C4-2B (cell line): ENCODE results near the gene EHBP1.

Experiments used
- H3K27ac ChIP-seq: fragments of 450-650 bp; 2 replicates; pipeline ENCODE4 v1.5.1; 2017
- ZFX ChIP-seq: fragments of 450-650 bp; IDR thresholded peaks from 2 replicates; pipeline ENCODE4 v1.6.1; 2017
- TF ChIP-seq, protein P1 (sequence below): fragments of 450-650 bp; conservative IDR thresholded peaks from 2 replicates; pipeline ENCODE4 v1.5.1; 2017; ENCODE audit warnings: mild to moderate bottlenecking

EHBP1 gene

DNA sequence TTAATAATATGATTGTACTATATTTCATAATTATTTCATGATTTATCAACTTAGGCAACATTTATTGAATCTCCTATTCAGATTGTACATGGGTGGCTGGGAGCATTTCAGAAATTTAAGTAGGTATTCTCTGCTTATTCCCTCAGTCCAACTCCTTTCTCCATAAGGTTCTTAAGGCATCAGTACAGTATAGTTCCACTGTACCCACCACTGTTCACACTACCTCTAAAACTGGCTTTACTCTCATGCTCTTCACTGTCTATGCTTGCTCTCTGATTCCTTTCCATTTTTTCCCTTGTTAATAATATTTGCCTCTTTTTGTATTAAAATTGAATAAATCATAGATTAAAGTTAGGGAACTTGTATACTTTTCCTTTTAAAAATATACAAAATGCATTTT lies 89.8 kb downstream of the EHBP1 start:
- TF ChIP-seq, protein P1, sequence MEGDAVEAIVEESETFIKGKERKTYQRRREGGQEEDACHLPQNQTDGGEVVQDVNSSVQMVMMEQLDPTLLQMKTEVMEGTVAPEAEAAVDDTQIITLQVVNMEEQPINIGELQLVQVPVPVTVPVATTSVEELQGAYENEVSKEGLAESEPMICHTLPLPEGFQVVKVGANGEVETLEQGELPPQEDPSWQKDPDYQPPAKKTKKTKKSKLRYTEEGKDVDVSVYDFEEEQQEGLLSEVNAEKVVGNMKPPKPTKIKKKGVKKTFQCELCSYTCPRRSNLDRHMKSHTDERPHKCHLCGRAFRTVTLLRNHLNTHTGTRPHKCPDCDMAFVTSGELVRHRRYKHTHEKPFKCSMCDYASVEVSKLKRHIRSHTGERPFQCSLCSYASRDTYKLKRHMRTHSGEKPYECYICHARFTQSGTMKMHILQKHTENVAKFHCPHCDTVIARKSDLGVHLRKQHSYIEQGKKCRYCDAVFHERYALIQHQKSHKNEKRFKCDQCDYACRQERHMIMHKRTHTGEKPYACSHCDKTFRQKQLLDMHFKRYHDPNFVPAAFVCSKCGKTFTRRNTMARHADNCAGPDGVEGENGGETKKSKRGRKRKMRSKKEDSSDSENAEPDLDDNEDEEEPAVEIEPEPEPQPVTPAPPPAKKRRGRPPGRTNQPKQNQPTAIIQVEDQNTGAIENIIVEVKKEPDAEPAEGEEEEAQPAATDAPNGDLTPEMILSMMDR = no peak
- TF ChIP-seq ZFX = no peak
- H3K27ac ChIP-seq = no peak overlapping the region

DNA sequence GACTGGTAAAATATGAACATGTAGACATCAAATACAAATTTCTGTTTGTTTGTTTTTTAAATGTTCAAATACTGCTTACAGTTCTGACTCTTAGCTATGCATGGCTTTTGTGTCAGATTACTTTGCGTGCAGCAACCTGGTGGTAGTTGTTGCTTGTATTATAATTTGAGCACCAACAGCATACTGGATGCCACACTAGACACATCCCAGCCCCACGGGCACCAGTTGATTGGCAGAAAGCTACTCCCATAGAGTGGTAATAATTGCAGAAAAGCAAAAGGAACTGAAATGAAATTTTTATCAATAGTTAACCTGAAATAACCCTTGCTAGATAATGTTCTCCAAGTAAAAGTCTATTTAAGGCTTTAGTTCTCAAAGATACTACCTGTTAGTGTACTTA lies 91.6 kb downstream of the EHBP1 start:
- TF ChIP-seq, protein P1 = no peak
- TF ChIP-seq ZFX = no peak
- H3K27ac ChIP-seq = no peak overlapping the region

DNA sequence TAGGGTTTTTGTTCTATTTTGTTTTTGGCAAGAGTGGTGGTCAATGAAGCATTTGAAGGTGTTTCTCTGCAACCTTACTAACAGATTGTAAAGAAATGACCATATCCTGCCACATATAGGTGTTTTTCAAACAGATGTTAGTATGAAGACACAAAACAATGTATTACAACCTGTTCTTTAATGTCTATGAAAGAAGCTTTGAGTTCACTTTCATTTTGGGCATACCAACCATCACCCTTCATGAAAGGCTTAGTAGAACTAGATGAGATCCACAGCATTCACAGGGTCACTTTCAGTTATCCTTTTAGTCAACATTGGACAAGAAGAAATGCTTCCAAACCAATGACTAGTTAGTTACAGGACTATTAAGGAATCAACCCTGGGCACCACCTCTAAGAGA lies 95.1 kb downstream of the EHBP1 start:
- TF ChIP-seq, protein P1 = no peak
- TF ChIP-seq ZFX = no peak
- no peak overlapping the region for H3K27ac ChIP-seq

DNA sequence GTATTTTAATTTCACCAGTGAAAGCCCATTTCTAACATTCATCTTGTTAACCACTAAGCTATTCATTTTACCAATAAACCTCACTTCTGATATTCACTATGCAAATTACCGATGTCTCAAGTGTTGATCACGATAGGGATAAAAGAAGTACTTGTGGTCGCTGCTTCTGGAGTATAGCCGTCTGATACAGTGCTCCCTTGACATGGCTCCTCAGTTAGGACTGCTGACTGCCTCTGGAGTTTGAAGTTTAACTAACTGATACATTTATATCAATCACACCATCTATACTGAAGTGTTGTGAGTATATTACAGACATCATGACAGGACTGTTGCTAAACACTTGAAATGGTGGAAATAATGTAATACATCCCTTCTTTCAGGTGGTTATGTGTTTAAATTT lies 95.6 kb downstream of the EHBP1 start:
- TF ChIP-seq, protein P1 = no peak
- TF ChIP-seq ZFX = no peak
- no peak overlapping the region for H3K27ac ChIP-seq

DNA sequence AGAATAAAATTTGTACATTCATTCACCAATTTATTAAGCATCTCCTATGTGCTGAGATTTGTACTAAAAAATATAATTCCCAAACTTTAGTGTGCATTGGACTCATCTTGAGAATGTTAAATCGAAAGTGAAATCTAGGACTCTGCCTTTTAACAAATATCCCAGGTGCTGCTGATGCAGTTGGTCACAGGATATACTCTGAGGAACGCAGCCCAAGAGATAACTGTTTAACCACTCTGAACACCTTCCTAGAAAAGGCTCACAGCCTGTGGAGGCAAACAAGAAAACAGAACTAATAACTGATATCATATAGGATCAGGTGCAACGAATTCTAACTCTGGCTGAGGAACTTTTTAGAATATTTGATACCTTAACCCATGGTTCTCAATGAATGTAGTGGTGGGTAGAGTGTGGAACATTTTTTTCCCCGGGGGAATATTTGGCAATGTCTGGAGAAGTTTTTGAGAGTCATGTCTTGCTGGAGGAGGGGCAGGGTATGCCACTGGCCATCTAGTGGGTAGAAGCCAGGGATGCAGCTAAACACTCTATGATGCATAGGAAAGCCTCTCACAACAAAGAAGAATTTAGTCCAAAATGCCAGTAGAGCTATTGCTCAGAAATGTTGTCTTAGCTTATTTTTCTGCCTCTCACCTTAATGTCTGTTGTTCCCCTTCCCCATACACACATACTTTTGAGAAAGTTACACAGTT lies 96.5 kb downstream of the EHBP1 start:
- no peak for TF ChIP-seq ZFX
- TF ChIP-seq, protein P1 = no peak
- no peak overlapping the region for H3K27ac ChIP-seq

DNA sequence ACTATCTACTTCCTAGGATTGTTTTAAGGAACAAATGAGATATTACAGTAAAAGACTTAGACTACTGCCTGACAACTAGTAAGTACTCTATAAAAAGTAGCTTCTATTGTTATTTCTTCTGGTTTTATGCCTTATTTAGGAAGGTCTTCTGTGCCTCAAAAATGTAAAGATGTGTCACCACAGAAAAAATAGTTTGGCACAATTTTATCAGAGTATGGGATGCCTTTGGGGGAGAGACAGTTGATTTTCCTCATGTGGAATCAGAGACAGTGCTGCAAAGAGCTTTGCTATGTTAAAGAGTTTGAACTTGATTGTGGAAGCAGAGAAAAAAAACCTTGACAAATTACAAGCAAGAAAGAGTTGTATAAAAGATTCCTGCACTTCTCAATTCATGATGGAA lies 98.4 kb downstream of the EHBP1 start:
- TF ChIP-seq, protein P1 = no peak
- no peak for TF ChIP-seq ZFX
- no peak overlapping the region for H3K27ac ChIP-seq

DNA sequence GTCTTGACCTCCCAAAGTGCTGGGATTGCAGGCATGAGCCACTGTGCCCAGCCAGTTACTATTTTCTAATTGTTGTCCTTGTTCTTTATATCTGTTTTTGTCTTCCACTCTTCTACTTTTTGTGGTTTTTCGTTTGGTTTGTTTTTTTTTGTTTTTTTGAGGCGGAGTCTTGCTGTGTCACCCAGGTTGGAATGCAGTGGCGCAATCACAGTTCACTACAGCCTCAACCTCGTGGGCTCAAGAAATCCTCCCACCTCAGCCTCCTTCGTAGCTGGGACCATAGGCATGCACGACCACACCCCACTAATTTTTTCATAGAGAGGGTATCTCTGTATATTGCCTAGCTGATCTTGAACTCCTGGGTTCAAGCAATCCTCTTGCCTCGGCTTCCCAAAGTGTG lies 100.7 kb downstream of the EHBP1 start:
- no peak overlapping the region for H3K27ac ChIP-seq

More for the DNA sequence above, 100.7 kb downstream of the EHBP1 start:
- TF ChIP-seq ZFX = no peak
- TF ChIP-seq, protein P1 = no peak
